NCI-H146 (cell line): ENCODE data around the gene ZBTB32.
A peak's percentile ranks its signal among the peaks of the same experiment; 100 is the strongest.

Experiments used
- DNase-seq: peaks from one replicate; lab custom pipeline; 2025; lab: John Stamatoyannopoulos, UW

The ZBTB32 gene

GRCh38 chr19:35738021-35738886 is 33.9 kb downstream of the ZBTB32 start:
- DNase-seq: no peak

GRCh38 chr19:35738887-35739229 is 34.5 kb downstream of the ZBTB32 start:
- DNase-seq: no peak

- no peak for DNase-seq
Measured at GRCh38 chr19:35739275-35740107, 35.1 kb downstream of the ZBTB32 start.

GRCh38 chr19:35740108-35740422 is 35.7 kb downstream of the ZBTB32 start:
- no peak for DNase-seq

- peak; percentile 99 for DNase-seq
Measured at GRCh38 chr19:35740423-35741202, 36.3 kb downstream of the ZBTB32 start.

- DNase-seq: no peak
Measured at GRCh38 chr19:35741203-35741515, 36.8 kb downstream of the ZBTB32 start.

- no peak for DNase-seq
Measured at GRCh38 chr19:35742121-35742724, 37.9 kb downstream of the ZBTB32 start, which contains the start of gene IGFLR1. IGFLR1 (minus strand) TSS chr19:35742452; CDS start chr19:35741180, 1,272 bp downstream.

- DNase-seq: no peak
Measured at GRCh38 chr19:35743640-35744429, 39.5 kb downstream of the ZBTB32 start.

- peak; percentile 98 for DNase-seq
Measured at GRCh38 chr19:35744430-35745327, 40.3 kb downstream of the ZBTB32 start.

- DNase-seq: peak; percentile 99
Measured at GRCh38 chr19:35745328-35746086, 41.1 kb downstream of the ZBTB32 start, which contains the start of the genes PSENEN and U2AF1L4. PSENEN (plus strand) TSS chr19:35745651; CDS start chr19:35745931, 280 bp downstream. U2AF1L4 (minus strand) TSS chr19:35745418; CDS start chr19:35745391, 27 bp downstream.

- DNase-seq: no peak
Measured at GRCh38 chr19:35746087-35746462, 41.7 kb downstream of the ZBTB32 start.

GRCh38 chr19:35746531-35746930 is 42.2 kb downstream of the ZBTB32 start:
- no peak for DNase-seq

- DNase-seq: peak; percentile 99
Measured at GRCh38 chr19:35748106-35749020, 44.0 kb downstream of the ZBTB32 start, which contains the start of gene LIN37. LIN37 (plus strand) TSS chr19:35748576; CDS start chr19:35748725, 149 bp downstream.

GRCh38 chr19:35750167-35750566 is 45.8 kb downstream of the ZBTB32 start:
- DNase-seq: no peak

- no peak for DNase-seq
Measured at GRCh38 chr19:35751839-35752745, 47.7 kb downstream of the ZBTB32 start.

GRCh38 chr19:35752746-35753350 is 48.5 kb downstream of the ZBTB32 start:
- no peak for DNase-seq
